IPS-20b (cell line): ENCODE results near the gene ST3GAL4.

ENCODE experiments used
- H3K27ac ChIP-seq: one replicate; pipeline ENCODE4 v1.5.1; 2013; ENCODE audit warnings: low read length
- H3K27me3 ChIP-seq: 2 replicates; pipeline ENCODE4 v1.6.1; 2013; ENCODE audit warnings: mild to moderate bottlenecking, low read length, inconsistent platforms; ENCODE audit not compliant: insufficient read depth
- H3K36me3 ChIP-seq: 2 replicates; pipeline ENCODE4 v1.6.1; 2013; ENCODE audit warnings: low read depth, mild to moderate bottlenecking, inconsistent platforms, low read length, moderate library complexity; ENCODE audit not compliant: insufficient read depth
- H3K4me1 ChIP-seq: 2 replicates; pipeline ENCODE4 v1.6.1; 2013; ENCODE audit warnings: mild to moderate bottlenecking, control low read depth, inconsistent platforms, low read length, moderate library complexity; ENCODE audit not compliant: insufficient read depth
- H3K4me3 ChIP-seq: 2 replicates; pipeline ENCODE4 v1.5.1; 2013; ENCODE audit warnings: mild to moderate bottlenecking, low read length, inconsistent platforms
- H3K9ac ChIP-seq: 2 replicates; pipeline ENCODE4 v1.6.1; 2013; ENCODE audit warnings: low read depth, mild to moderate bottlenecking, inconsistent platforms, low read length, moderate library complexity
- H3K9me3 ChIP-seq: 2 replicates; pipeline ENCODE4 v1.6.1; 2013; ENCODE audit warnings: mild to moderate bottlenecking, low read depth, low read length, inconsistent platforms; ENCODE audit not compliant: insufficient read depth

ST3GAL4 gene

DNA sequence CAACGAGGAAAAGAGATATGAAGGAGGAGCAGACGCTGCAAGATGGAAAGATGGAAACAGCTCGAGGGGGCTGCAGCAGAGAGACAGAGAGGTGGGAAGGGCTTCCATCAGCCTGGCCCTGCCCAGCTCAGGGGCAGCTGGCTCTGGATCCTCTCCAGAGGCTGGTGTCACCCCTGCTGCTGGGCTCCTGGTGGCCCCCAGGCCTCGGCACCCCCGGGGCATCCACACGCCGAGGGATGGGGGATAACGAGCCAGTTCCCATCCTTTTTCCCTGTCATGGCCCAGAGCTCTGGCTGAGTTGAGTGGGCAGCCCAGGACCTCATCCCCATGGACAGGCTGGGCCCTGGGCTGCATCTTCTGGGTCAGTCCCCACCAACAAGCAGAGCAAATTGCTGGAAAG lies 102.3 kb downstream of the ST3GAL4 start:
- Histone ChIP-seq H3K27me3 (no peaks in the 10 kb centered on the region), H3K27ac (no peak overlapping the region), H3K36me3 (no peaks in the 10 kb centered on the region)

DNA sequence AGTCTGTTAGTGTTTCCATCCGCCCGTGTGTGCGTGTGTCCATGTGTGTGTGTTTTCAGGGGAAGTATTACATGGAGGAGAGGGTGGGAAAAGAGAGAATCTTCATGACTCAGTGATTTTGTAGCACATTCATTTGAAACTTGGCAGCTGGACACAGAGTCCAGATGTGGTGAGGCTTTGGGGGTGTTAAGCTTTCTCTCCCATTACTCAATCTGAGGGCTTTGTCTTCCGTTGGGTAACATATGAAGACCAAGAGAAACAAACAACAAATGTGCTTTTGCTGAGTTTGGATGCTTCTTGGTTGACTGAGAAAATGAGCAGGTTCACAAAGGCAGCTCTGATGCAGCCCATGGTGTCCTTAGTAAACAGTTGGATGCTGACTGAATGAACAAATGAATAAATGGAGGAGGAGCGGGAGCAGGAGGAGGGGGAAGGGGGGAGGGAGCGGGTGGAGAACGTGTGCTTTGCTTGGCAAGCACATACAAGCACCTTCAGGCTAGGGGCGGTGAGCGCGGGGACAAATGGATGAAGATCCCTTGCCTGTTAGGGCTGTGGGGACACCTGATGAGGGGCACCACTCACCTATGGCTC lies 104.3 kb downstream of the ST3GAL4 start:
- H3K9me3 ChIP-seq, result no peaks in the 10 kb centered on the region
- H3K9ac ChIP-seq, result no peak overlapping the region
- no peak overlapping the region for H3K4me3 ChIP-seq
- H3K27ac ChIP-seq, result no peak overlapping the region
- no peaks in the 10 kb centered on the region for H3K4me1 ChIP-seq
- H3K27me3 ChIP-seq, result no peaks in the 10 kb centered on the region
- H3K36me3 ChIP-seq, result no peaks in the 10 kb centered on the region

More for the DNA sequence above, 102.3 kb downstream of the ST3GAL4 start:
- no peak overlapping the region for H3K9ac ChIP-seq
- no peaks in the 10 kb centered on the region for H3K9me3 ChIP-seq
- H3K4me3 ChIP-seq, result no peak overlapping the region
- no peaks in the 10 kb centered on the region; the same call in 1 of the 2 replicates for H3K4me1 ChIP-seq

- H3K9me3 ChIP-seq, result no peaks in the 10 kb centered on the region
- H3K9ac ChIP-seq, result no peak overlapping the region
- H3K27ac ChIP-seq, result no peak overlapping the region
- H3K4me3 ChIP-seq, result no peak overlapping the region
- H3K27me3 ChIP-seq, result no peaks in the 10 kb centered on the region
- H3K36me3 ChIP-seq, result no peaks in the 10 kb centered on the region
- H3K4me1 ChIP-seq, result peaks cover under 1% of the 10 kb centered on the region; the same call in 1 of the 2 replicates
Measured at GRCh38 chr11:126460417-126461095, 105.1 kb downstream of the ST3GAL4 start.

GRCh38 chr11:126461096-126461440 lies 105.6 kb downstream of the ST3GAL4 start:
- Histone ChIP-seq H3K9me3 (no peaks in the 10 kb centered on the region), H3K27ac (no peak overlapping the region), H3K4me3 (no peak overlapping the region), H3K27me3 (no peaks in the 10 kb centered on the region), H3K4me1 (peaks cover 3% of the 10 kb centered on the region; the same call in 1 of the 2 replicates), H3K9ac (no peak overlapping the region), H3K36me3 (no peaks in the 10 kb centered on the region)

DNA sequence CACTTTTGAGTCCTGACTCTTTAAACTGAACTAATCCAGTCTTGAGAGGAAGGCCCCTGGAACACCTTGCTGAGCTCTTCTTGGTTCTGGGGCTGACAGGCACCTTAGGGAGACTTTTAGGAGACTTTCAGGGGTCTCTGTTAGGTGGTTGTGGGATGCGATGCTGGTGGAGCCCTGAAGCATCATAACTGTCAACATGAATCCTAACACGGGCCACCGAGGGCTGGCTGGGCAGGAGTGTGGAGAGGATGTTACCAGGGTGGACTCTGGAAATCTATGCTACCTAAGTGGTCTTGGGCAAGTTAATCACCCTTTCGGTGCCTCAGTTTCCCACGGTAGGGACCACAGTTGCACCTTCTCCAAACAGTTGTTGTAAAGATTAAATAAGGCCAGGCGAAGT lies 106.5 kb downstream of the ST3GAL4 start:
- Histone ChIP-seq H3K36me3 (no peaks in the 10 kb centered on the region), H3K4me1 (peaks cover 3% of the 10 kb centered on the region), H3K27ac (no peak overlapping the region), H3K27me3 (no peaks in the 10 kb centered on the region), H3K9ac (no peak overlapping the region), H3K9me3 (no peaks in the 10 kb centered on the region), H3K4me3 (no peak overlapping the region)

DNA sequence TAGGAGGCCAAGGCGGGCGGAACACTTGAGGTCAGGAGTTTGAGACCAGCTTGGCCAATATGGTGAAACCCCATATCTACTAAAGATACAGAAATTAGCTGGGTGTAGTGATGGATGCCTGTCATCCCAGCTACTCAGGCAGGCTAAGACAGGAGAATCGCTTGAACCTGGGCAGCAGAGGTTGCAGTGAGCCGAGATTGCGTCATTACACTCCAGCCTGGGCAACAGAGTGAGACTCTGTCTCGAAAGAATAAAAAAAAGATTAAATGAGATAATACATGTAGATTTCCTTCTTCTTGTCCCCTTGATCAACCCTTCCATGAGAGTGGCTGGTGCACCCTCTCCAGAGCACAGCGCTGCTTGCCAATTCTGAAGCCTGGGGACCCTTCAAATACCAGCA lies 106.9 kb downstream of the ST3GAL4 start:
- Histone ChIP-seq H3K36me3 (no peaks in the 10 kb centered on the region), H3K27me3 (no peaks in the 10 kb centered on the region), H3K9ac (no peak overlapping the region), H3K4me1 (peaks cover 3% of the 10 kb centered on the region), H3K27ac (no peak overlapping the region), H3K9me3 (no peaks in the 10 kb centered on the region), H3K4me3 (no peak overlapping the region)
